ENCODE data around the gene CDKL4. TPM values are rescaled to one million over a fixed set of nuclear protein-coding genes. Genes with fewer than 3 reads are reported as not detected.
A peak's percentile ranks its signal among the peaks of the same experiment; 100 is the strongest.

Gene CDKL4
- total and polyA plus RNA-seq, 2 of the 13 experiments (the other 11 are each of a cell fraction or from before 2014, with no cell fraction given) = 0.29 to 0.50 TPM

- TF ChIP-seq ZMYM4 (CRISPR knock-in tag; IDR thresholded peaks at IDR 0.05) = 0 out of 2 replicates have a peak, but pooled peaks have one; percentile 35
- no peak for TF ChIP-seq ZNF382 (CRISPR knock-in tag; IDR thresholded peaks at IDR 0.05; ENCODE audit: borderline replicate concordance)
- no peak for TF ChIP-seq HDAC6 (IDR thresholded peaks at IDR 0.05; ENCODE audit: low read depth, low read length)
- TF ChIP-seq HOXA7 (CRISPR knock-in tag; IDR thresholded peaks at IDR 0.05) = no peak
- no peak for TF ChIP-seq RFX5 (IDR thresholded peaks at IDR 0.05; ENCODE audit: low read depth, low read length)
- TF ChIP-seq, protein P1, sequence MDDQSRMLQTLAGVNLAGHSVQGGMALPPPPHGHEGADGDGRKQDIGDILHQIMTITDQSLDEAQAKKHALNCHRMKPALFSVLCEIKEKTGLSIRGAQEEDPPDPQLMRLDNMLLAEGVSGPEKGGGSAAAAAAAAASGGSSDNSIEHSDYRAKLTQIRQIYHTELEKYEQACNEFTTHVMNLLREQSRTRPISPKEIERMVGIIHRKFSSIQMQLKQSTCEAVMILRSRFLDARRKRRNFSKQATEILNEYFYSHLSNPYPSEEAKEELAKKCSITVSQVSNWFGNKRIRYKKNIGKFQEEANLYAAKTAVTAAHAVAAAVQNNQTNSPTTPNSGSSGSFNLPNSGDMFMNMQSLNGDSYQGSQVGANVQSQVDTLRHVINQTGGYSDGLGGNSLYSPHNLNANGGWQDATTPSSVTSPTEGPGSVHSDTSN (CRISPR knock-in tag; IDR thresholded peaks at IDR 0.05; ENCODE audit: borderline replicate concordance) = no peak
- no peak for TF ChIP-seq LRRFIP1 (CRISPR knock-in tag; conservative IDR thresholded peaks at IDR 0.05)
- peak; percentile 30; the same call in 1 of the 2 replicates for TF ChIP-seq PITX1 (CRISPR knock-in tag; IDR thresholded peaks at IDR 0.05)
- no peak for TF ChIP-seq DNMT1 (CRISPR knock-in tag; IDR thresholded peaks at IDR 0.05)
- TF ChIP-seq ZSCAN25 (CRISPR knock-in tag; IDR thresholded peaks at IDR 0.05) = no peak
- peak; percentile 65; the same call in 1 of the 2 replicates for TF ChIP-seq THAP11 (CRISPR knock-in tag; IDR thresholded peaks at IDR 0.05)
- TF ChIP-seq MAF1 (CRISPR knock-in tag; IDR thresholded peaks at IDR 0.05; ENCODE audit: borderline replicate concordance) = no peak
- TF ChIP-seq HDAC1 (CRISPR knock-in tag; IDR thresholded peaks at IDR 0.05) = no peak
- no peak for TF ChIP-seq ARNT (IDR thresholded peaks at IDR 0.05)
- TF ChIP-seq, protein P2, sequence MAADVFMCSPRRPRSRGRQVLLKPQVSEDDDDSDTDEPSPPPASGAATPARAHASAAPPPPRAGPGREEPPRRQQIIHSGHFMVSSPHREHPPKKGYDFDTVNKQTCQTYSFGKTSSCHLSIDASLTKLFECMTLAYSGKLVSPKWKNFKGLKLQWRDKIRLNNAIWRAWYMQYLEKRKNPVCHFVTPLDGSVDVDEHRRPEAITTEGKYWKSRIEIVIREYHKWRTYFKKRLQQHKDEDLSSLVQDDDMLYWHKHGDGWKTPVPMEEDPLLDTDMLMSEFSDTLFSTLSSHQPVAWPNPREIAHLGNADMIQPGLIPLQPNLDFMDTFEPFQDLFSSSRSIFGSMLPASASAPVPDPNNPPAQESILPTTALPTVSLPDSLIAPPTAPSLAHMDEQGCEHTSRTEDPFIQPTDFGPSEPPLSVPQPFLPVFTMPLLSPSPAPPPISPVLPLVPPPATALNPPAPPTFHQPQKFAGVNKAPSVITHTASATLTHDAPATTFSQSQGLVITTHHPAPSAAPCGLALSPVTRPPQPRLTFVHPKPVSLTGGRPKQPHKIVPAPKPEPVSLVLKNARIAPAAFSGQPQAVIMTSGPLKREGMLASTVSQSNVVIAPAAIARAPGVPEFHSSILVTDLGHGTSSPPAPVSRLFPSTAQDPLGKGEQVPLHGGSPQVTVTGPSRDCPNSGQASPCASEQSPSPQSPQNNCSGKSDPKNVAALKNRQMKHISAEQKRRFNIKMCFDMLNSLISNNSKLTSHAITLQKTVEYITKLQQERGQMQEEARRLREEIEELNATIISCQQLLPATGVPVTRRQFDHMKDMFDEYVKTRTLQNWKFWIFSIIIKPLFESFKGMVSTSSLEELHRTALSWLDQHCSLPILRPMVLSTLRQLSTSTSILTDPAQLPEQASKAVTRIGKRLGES (CRISPR knock-in tag; IDR thresholded peaks at IDR 0.05; ENCODE audit: borderline replicate concordance) = no peak
- TF ChIP-seq ZNF17 (CRISPR knock-in tag; IDR thresholded peaks at IDR 0.05) = no peak
- no peak for TF ChIP-seq NR2F1 (CRISPR knock-in tag; IDR thresholded peaks at IDR 0.05)
- no peak for TF ChIP-seq SRSF1 (optimal IDR thresholded peaks at IDR 0.05; ENCODE audit: low read depth, low read length)
- no peak for TF ChIP-seq ADNP (CRISPR knock-in tag; IDR thresholded peaks at IDR 0.05)
- TF ChIP-seq ZNF350 (CRISPR knock-in tag; IDR thresholded peaks at IDR 0.05; ENCODE audit: borderline replicate concordance, low read depth) = no peak
- no peak for TF ChIP-seq ZNF30 (CRISPR knock-in tag; IDR thresholded peaks at IDR 0.05)
- TF ChIP-seq ZBTB7B (CRISPR knock-in tag; IDR thresholded peaks at IDR 0.05) = peak; percentile 57; the same call in 1 of the 2 replicates
- no peak for TF ChIP-seq AGO2 (optimal IDR thresholded peaks at IDR 0.05; ENCODE audit: low read depth, low read length)
These were observed 15.9 kb downstream of the CDKL4 start (continued) for GRCh38 chr2:39227628-39228412.

Data from HepG2 (cell line).